H1 (cell line): ENCODE results near the gene PER2. TPM values are rescaled to one million over a fixed set of nuclear protein-coding genes. Genes with fewer than 3 reads are reported as not detected.

Source experiments
- ATF2 ChIP-seq: IDR thresholded peaks from 2 replicates; pipeline ENCODE4 v1.6.1; 2012; ENCODE audit warnings: low read length, inconsistent platforms
- CHD1 ChIP-seq: IDR thresholded peaks from 2 replicates; pipeline ENCODE4 v1.6.1; 2012; ENCODE audit warnings: low read depth, low read length, improper control_type of control experiment
- PHF8 ChIP-seq: fragments of 200-600 bp; sonication (generic); conservative IDR thresholded peaks from 2 replicates; pipeline ENCODE4 v1.7.1; 2012; ENCODE audit warnings: low read depth, mild to moderate bottlenecking, inconsistent platforms, low read length, moderate library complexity
- POLR2A ChIP-seq, 2 experiments: IDR thresholded peaks; 1 replicate in 1 of 2; 2 replicates in 1 of 2; pipeline ENCODE4 v1.6.1; 2011; ENCODE audit warnings: low read depth in 2 of 2, low read length in 2 of 2, mild to moderate bottlenecking in 2 of 2; ENCODE audit errors: control extremely low read depth in 1 of 2
- SIN3A ChIP-seq, 2 experiments: IDR thresholded peaks in 1 of 2; conservative IDR thresholded peaks in 1 of 2; 2 replicates each; pipeline ENCODE4 v1.6.1; 2011 to 2012; ENCODE audit warnings: low read length in 2 of 2, improper control_type of control experiment in 1 of 2, low read depth in 1 of 2, mild to moderate bottlenecking in 1 of 2
- SIX5 ChIP-seq: IDR thresholded peaks from 2 replicates; pipeline ENCODE4 v1.6.1; 2011; ENCODE audit warnings: mild to moderate bottlenecking, low read depth, low read length
- TAF7 ChIP-seq: optimal IDR thresholded peaks from 2 replicates; pipeline ENCODE3; 2011; ENCODE audit warnings: low read depth, mild to moderate bottlenecking, inconsistent platforms, low read length, moderate library complexity, borderline replicate concordance
- TEAD4 ChIP-seq: IDR thresholded peaks from 2 replicates; pipeline ENCODE4 v1.6.1; 2012; ENCODE audit warnings: low read depth, low read length, inconsistent platforms, mixed read lengths
- polyA plus RNA-seq, 7 experiments: library from polyadenylated mRNA; depleted of rRNA in 3 of 7; stranded (reverse) in 5 of 7; unstranded in 2 of 7; fragments of >200 nt in 5 of 7; fragments of 200-250 nt in 2 of 7; gene quantifications; 1 replicate in 5 of 7; 2 replicates in 1 of 7; 4 replicates in 1 of 7; pipeline versions ENCODE4 v1.2.1 to v1.2.3, GENCODE V29; 2011 to 2013; ENCODE audit warnings: missing spikeins in 2 of 7, mixed read lengths in 2 of 7
- total RNA-seq: library from RNA; stranded (reverse); fragmentation: NEBNext Ultra II Directional; extraction: Animal tissue kit (Norgen Biotek cat#: 25700); gene quantifications from 2 replicates; pipeline ENCODE4 v1.2.1, GENCODE V29; 2021
- TF ChIP-seq, protein P1 (sequence below): fragments of 300-600 bp; sonication (generic); IDR thresholded peaks from 2 replicates; pipeline ENCODE4 v1.7.1; 2012; ENCODE audit warnings: low read length, moderate library complexity, mild to moderate bottlenecking, inconsistent platforms; ENCODE audit not compliant: insufficient replicate concordance

PER2 gene
- total and polyA plus RNA-seq, 2 of the 8 experiments (the other 6 are each of a cell fraction or from before 2014, with no cell fraction given) = 0.91 to 5.5 TPM

DNA sequence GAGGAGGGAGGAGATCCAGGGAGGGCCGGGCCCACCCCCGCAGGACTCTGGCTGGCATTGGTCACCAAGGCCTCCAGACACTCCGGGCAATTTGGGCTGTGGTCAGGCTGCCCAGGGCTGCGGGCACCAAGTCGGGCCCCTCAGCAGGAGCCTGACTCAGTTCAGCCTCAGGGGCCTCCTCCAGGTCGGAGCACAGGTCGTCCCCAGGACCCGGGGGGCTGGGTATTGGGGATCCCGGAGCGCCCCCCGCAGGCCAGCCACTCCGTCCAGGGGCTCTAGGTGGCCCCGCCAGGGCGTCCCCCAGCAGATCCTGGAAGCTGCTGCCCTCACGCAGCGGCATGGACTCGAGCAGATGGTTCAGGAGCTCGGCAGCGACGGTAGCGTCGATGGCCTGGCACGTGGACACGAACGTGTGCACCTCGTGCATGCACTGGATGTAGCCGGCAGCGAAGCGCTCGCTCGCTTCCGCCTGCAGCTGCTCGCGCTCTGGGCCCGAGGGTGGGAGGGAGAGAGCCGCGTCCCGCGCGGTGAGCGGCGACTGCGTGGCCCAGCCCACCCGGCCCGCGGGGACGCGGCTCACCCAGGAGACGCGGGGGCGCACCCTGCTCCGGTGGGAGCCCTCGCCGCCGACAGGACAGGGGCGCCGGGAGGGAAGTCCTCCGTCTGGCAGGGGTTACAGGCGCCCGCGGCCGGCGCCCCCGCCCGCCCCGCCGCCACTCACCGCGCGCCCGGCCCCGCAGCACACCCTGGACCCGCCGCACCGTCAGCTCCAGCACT lies 49.5 kb downstream of the PER2 start (continued):
- no peak for TF ChIP-seq SIN3A (conservative IDR thresholded peaks at IDR 0.05 in 1 of 2, IDR thresholded peaks at IDR 0.05 in 1 of 2; ENCODE audit: low read depth in 1 of 2, low read length in 2 of 2)
- TF ChIP-seq SIX5 = no peak
- TF ChIP-seq, protein P1, sequence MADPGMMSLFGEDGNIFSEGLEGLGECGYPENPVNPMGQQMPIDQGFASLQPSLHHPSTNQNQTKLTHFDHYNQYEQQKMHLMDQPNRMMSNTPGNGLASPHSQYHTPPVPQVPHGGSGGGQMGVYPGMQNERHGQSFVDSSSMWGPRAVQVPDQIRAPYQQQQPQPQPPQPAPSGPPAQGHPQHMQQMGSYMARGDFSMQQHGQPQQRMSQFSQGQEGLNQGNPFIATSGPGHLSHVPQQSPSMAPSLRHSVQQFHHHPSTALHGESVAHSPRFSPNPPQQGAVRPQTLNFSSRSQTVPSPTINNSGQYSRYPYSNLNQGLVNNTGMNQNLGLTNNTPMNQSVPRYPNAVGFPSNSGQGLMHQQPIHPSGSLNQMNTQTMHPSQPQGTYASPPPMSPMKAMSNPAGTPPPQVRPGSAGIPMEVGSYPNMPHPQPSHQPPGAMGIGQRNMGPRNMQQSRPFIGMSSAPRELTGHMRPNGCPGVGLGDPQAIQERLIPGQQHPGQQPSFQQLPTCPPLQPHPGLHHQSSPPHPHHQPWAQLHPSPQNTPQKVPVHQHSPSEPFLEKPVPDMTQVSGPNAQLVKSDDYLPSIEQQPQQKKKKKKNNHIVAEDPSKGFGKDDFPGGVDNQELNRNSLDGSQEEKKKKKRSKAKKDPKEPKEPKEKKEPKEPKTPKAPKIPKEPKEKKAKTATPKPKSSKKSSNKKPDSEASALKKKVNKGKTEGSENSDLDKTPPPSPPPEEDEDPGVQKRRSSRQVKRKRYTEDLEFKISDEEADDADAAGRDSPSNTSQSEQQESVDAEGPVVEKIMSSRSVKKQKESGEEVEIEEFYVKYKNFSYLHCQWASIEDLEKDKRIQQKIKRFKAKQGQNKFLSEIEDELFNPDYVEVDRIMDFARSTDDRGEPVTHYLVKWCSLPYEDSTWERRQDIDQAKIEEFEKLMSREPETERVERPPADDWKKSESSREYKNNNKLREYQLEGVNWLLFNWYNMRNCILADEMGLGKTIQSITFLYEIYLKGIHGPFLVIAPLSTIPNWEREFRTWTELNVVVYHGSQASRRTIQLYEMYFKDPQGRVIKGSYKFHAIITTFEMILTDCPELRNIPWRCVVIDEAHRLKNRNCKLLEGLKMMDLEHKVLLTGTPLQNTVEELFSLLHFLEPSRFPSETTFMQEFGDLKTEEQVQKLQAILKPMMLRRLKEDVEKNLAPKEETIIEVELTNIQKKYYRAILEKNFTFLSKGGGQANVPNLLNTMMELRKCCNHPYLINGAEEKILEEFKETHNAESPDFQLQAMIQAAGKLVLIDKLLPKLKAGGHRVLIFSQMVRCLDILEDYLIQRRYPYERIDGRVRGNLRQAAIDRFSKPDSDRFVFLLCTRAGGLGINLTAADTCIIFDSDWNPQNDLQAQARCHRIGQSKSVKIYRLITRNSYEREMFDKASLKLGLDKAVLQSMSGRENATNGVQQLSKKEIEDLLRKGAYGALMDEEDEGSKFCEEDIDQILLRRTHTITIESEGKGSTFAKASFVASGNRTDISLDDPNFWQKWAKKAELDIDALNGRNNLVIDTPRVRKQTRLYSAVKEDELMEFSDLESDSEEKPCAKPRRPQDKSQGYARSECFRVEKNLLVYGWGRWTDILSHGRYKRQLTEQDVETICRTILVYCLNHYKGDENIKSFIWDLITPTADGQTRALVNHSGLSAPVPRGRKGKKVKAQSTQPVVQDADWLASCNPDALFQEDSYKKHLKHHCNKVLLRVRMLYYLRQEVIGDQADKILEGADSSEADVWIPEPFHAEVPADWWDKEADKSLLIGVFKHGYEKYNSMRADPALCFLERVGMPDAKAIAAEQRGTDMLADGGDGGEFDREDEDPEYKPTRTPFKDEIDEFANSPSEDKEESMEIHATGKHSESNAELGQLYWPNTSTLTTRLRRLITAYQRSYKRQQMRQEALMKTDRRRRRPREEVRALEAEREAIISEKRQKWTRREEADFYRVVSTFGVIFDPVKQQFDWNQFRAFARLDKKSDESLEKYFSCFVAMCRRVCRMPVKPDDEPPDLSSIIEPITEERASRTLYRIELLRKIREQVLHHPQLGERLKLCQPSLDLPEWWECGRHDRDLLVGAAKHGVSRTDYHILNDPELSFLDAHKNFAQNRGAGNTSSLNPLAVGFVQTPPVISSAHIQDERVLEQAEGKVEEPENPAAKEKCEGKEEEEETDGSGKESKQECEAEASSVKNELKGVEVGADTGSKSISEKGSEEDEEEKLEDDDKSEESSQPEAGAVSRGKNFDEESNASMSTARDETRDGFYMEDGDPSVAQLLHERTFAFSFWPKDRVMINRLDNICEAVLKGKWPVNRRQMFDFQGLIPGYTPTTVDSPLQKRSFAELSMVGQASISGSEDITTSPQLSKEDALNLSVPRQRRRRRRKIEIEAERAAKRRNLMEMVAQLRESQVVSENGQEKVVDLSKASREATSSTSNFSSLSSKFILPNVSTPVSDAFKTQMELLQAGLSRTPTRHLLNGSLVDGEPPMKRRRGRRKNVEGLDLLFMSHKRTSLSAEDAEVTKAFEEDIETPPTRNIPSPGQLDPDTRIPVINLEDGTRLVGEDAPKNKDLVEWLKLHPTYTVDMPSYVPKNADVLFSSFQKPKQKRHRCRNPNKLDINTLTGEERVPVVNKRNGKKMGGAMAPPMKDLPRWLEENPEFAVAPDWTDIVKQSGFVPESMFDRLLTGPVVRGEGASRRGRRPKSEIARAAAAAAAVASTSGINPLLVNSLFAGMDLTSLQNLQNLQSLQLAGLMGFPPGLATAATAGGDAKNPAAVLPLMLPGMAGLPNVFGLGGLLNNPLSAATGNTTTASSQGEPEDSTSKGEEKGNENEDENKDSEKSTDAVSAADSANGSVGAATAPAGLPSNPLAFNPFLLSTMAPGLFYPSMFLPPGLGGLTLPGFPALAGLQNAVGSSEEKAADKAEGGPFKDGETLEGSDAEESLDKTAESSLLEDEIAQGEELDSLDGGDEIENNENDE = no peak
- no peak for TF ChIP-seq CHD1
- TF ChIP-seq TAF7 = no peak
- no peak for TF ChIP-seq TEAD4
- no peak for TF ChIP-seq ATF2
- no peak for TF ChIP-seq PHF8
- TF ChIP-seq POLR2A (IDR thresholded peaks at IDR 0.05; ENCODE audit: control extremely low read depth in 1 of 2, low read depth in 2 of 2, low read length in 2 of 2) = no peak
